IPS-15b (cell line): ENCODE measurements around the gene ZNF366.

Source experiments
- H3K27me3 ChIP-seq: one replicate; pipeline ENCODE4 v1.6.1; 2013; ENCODE audit warnings: low read length; ENCODE audit not compliant: control insufficient read depth, insufficient read depth
- H3K36me3 ChIP-seq: one replicate; pipeline ENCODE4 v1.6.1; 2013; ENCODE audit warnings: low read length; ENCODE audit not compliant: control insufficient read depth, insufficient read depth
- H3K4me1 ChIP-seq: one replicate; pipeline ENCODE4 v1.6.1; 2013; ENCODE audit warnings: mild to moderate bottlenecking, low read length; ENCODE audit not compliant: control insufficient read depth, insufficient read depth
- H3K4me3 ChIP-seq: one replicate; pipeline ENCODE4 v1.5.1; 2013; ENCODE audit warnings: low read depth, low read length
- H3K9ac ChIP-seq: one replicate; pipeline ENCODE4 v1.6.1; 2013; ENCODE audit warnings: low read depth, mild to moderate bottlenecking, low read length
- H3K9me3 ChIP-seq: one replicate; pipeline ENCODE4 v1.6.1; 2013; ENCODE audit warnings: mild to moderate bottlenecking, low read length; ENCODE audit not compliant: control insufficient read depth, insufficient read depth

The ZNF366 gene

GRCh38 chr5:72487177-72487576 is 20.0 kb downstream of the ZNF366 start:
- Histone ChIP-seq H3K36me3 (no peaks in the 10 kb centered on the region), H3K4me1 (peaks cover 2% of the 10 kb centered on the region), H3K9me3 (no peaks in the 10 kb centered on the region), H3K4me3 (no peak overlapping the region), H3K9ac (no peak overlapping the region), H3K27me3 (no peaks in the 10 kb centered on the region)

DNA sequence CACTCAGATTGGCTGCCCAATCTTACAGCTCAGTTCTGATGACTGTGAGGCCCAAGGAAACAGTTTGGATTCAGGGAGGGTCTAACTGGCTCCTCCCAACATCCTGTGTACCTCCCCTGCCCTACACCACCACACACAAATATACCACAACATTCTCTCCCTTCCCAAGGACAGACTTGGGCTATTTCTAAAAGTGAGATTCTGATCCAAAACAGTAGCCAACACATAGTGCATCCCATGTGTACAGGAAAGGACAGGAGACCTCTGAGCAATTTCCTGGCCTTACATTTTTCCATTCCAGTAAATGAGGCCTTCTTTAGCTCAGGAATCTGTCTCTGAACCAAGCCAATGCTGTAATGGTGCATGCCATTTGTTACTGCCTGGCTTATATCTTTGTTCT is 20.8 kb downstream of the ZNF366 start:
- Histone ChIP-seq H3K9me3 (no peaks in the 10 kb centered on the region), H3K27me3 (no peaks in the 10 kb centered on the region), H3K4me1 (peaks cover 2% of the 10 kb centered on the region), H3K4me3 (no peak overlapping the region), H3K36me3 (no peaks in the 10 kb centered on the region), H3K9ac (no peak overlapping the region)

DNA sequence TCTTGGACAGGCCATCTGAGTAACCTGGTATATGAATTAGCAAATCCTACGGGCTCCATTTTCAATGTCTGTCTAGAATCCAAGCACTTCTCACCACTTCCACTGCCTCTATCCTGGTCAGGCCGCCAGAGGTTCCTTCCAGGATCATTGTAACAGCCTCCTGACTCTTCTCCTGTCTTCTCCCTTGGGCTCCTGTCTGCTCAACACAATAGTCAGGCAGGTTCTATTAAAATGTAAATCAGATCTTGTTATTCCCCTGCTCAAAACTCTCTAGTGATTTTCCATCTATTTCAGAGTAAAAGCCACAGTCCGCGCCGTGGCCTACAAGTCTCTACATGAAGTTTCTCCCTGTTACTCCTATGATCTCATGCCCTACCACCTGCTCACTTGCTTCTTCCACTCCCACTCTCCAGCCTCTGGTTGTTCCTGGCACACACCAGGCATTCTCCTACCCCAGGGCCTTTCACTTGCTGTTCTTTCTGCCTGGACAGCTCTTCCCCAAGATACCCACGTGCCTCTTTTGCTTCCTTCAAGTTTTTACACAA is 21.7 kb downstream of the ZNF366 start:
- Histone ChIP-seq H3K4me3 (no peak overlapping the region), H3K9ac (no peak overlapping the region), H3K36me3 (no peaks in the 10 kb centered on the region), H3K27me3 (no peaks in the 10 kb centered on the region), H3K4me1 (peaks cover 2% of the 10 kb centered on the region), H3K9me3 (no peaks in the 10 kb centered on the region)

GRCh38 chr5:72482046-72482445 is 25.2 kb downstream of the ZNF366 start:
- H3K4me1 ChIP-seq, result peaks cover 2% of the 10 kb centered on the region
- no peaks in the 10 kb centered on the region for H3K9me3 ChIP-seq
- no peaks in the 10 kb centered on the region for H3K36me3 ChIP-seq
- H3K27me3 ChIP-seq, result no peaks in the 10 kb centered on the region
- no peak overlapping the region for H3K4me3 ChIP-seq
- H3K9ac ChIP-seq, result no peak overlapping the region

DNA sequence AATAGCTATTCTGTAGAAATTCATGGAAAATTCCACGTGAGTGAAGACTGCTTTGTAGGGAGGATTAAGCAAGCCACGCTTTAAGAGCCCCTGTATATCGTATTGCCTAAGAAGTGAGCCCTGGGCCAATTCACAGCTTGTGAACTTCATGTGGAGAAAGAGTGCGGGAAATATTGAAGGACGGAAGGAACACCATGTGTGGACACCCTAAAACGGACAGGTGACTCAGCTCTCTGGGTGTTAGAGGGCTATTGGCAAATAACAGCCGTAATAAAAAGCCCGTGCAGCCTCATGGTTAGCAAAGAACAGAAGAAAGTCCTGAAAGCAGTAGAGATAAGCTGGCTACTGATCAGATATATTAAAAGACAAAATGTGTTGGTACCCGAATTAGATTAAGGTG is 26.4 kb downstream of the ZNF366 start:
- no peak overlapping the region for H3K9ac ChIP-seq
- H3K36me3 ChIP-seq, result no peaks in the 10 kb centered on the region
- no peaks in the 10 kb centered on the region for H3K9me3 ChIP-seq
- no peak overlapping the region for H3K4me3 ChIP-seq
- no peaks in the 10 kb centered on the region for H3K27me3 ChIP-seq
- H3K4me1 ChIP-seq, result peaks cover 2% of the 10 kb centered on the region

GRCh38 chr5:72479921-72480320 is 27.3 kb downstream of the ZNF366 start:
- H3K4me1 ChIP-seq, result no peaks in the 10 kb centered on the region
- no peaks in the 10 kb centered on the region for H3K9me3 ChIP-seq
- no peak overlapping the region for H3K9ac ChIP-seq
- H3K36me3 ChIP-seq, result no peaks in the 10 kb centered on the region
- H3K27me3 ChIP-seq, result no peaks in the 10 kb centered on the region
- no peak overlapping the region for H3K4me3 ChIP-seq

DNA sequence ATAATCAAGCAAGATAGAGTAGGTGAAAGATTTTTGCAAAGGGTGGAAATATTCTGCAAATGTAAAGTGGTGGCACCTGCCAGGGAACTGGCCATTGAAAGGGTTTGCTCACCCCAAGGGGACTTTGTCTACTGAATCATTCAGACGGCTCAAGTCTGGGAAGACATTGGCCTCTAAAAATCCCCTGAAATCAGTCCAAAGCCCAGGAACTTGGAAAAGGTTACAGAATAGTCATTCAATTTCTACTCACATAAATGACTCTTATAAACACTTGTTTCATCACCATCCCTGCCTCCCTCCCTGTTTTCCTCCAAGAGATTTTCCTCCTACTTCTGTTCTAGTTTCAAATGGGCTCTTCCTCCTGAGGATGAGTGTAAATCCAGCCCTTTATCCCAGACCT is 28.5 kb downstream of the ZNF366 start:
- H3K27me3 ChIP-seq, result no peaks in the 10 kb centered on the region
- no peaks in the 10 kb centered on the region for H3K9me3 ChIP-seq
- no peak overlapping the region for H3K4me3 ChIP-seq
- H3K4me1 ChIP-seq, result no peaks in the 10 kb centered on the region
- no peak overlapping the region for H3K9ac ChIP-seq
- H3K36me3 ChIP-seq, result no peaks in the 10 kb centered on the region

GRCh38 chr5:72478276-72478675 is 28.9 kb downstream of the ZNF366 start:
- Histone ChIP-seq H3K4me1 (no peaks in the 10 kb centered on the region), H3K9me3 (no peaks in the 10 kb centered on the region), H3K9ac (no peak overlapping the region), H3K36me3 (no peaks in the 10 kb centered on the region), H3K4me3 (no peak overlapping the region), H3K27me3 (no peaks in the 10 kb centered on the region)

DNA sequence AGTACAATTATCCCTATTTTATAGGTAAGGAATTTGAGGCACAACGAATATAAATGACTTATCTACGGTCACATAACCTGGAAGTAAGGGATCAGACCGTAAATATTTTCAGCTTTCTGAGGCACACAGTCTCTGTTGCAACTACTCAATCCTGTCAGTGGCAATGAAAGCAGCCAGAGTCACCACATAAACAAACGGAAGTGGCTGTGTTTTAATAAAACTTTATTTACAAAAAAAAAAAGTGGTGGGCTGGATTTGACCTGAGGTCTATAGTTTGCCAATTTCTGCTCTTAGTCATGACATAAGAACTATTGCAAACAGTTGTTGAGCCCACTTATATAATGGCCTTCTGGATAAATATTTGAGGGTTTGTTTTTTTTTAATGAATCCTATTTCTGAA is 29.6 kb downstream of the ZNF366 start:
- Histone ChIP-seq H3K27me3 (no peaks in the 10 kb centered on the region), H3K36me3 (no peaks in the 10 kb centered on the region), H3K9ac (no peak overlapping the region), H3K4me3 (no peak overlapping the region), H3K4me1 (no peaks in the 10 kb centered on the region), H3K9me3 (no peaks in the 10 kb centered on the region)

DNA sequence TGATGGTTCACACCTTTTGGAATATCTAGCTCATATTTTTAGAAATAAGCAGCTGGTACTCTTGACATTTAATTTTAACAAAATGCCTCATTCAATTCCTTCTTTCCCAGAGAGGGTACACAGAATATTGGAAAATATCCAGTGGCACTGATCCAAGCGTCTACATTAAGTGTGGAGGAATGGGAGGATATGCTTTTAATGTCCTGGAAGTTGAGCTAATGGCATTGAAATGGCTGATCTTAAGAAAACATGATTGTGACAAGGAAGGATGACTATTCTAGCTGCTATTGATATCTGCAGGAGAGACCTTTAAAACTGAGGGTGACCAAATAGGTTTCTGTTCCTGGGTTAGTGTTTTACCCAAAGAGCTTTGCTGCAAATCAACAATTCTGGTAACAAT is 30.0 kb downstream of the ZNF366 start:
- H3K9me3 ChIP-seq, result no peaks in the 10 kb centered on the region
- no peaks in the 10 kb centered on the region for H3K27me3 ChIP-seq
- H3K9ac ChIP-seq, result no peak overlapping the region
- no peaks in the 10 kb centered on the region for H3K36me3 ChIP-seq
- no peaks in the 10 kb centered on the region for H3K4me1 ChIP-seq
- no peak overlapping the region for H3K4me3 ChIP-seq

- Histone ChIP-seq H3K9me3 (no peaks in the 10 kb centered on the region), H3K36me3 (no peaks in the 10 kb centered on the region), H3K4me3 (no peak overlapping the region), H3K9ac (no peak overlapping the region), H3K27me3 (no peaks in the 10 kb centered on the region), H3K4me1 (no peaks in the 10 kb centered on the region)
Observed at GRCh38 chr5:72476721-72477120, 30.5 kb downstream of the ZNF366 start.

DNA sequence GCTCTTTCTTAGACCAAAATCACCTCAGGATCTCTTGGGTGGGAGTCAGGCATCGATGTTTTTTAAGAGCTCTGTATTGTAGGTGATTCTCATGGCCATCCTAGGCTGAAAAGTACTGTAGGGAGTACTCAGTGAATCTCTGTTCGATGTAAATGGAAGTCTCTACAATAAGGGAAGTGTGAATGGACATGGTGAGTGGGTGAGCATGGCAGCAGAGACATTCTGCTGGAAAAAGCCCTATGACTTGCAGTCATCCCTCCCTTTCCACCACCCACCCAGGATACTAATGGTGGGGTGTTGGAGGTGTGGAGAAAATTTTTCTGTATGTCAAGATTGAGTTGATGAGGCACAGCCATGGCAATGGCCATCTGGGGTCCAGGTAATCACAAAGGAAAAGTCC is 30.9 kb downstream of the ZNF366 start:
- Histone ChIP-seq H3K9ac (no peak overlapping the region), H3K4me3 (no peak overlapping the region), H3K36me3 (no peaks in the 10 kb centered on the region), H3K9me3 (no peaks in the 10 kb centered on the region), H3K4me1 (no peaks in the 10 kb centered on the region), H3K27me3 (no peaks in the 10 kb centered on the region)

- no peaks in the 10 kb centered on the region for H3K4me1 ChIP-seq
- no peak overlapping the region for H3K9ac ChIP-seq
- H3K4me3 ChIP-seq, result no peak overlapping the region
- H3K27me3 ChIP-seq, result no peaks in the 10 kb centered on the region
- H3K36me3 ChIP-seq, result no peaks in the 10 kb centered on the region
- no peaks in the 10 kb centered on the region for H3K9me3 ChIP-seq
Observed at GRCh38 chr5:72474516-72474915, 32.7 kb downstream of the ZNF366 start.
